Ecto neural progenitor cell (in vitro differentiated cells): ENCODE data around the gene AXIN2.

Source experiments
- DNase-seq: peaks from one replicate; pipeline ENCODE4 v3.0.0-alpha.2; 2018; ENCODE audit warnings: low spot score

The AXIN2 gene

GRCh38 chr17:65553646-65554552 is 7.5 kb downstream of the AXIN2 start:
- DNase-seq, result no peak

DNA sequence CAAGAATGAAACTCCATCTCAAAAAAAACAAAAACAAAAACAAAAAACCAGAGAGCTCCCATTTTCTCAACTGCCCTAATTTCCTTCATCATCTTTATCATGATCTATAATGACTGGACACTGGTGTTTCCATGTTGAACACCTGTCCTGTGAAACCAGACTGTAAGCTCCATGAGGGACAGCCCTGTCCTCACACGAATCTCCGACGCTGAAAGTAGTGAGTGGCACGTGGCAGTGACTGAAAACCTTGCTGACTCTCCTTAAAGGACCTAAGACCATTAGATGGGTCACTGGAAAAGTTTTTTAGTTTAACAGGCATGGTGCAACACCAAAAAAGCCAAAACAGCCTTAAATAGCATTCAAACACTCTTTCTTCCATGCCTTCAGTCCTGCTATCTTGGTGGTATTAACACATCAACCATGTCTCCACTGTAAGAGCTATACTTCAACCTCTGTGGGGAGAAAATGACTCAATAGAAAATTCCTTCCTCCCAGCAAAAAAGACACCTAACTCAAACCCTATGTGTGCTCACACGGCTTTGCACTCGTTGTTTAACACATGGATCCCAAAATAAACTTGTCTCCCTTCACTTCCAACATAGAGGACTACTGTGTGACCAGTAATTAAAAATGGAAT is 8.3 kb downstream of the AXIN2 start:
- DNase-seq, result no peak

DNA sequence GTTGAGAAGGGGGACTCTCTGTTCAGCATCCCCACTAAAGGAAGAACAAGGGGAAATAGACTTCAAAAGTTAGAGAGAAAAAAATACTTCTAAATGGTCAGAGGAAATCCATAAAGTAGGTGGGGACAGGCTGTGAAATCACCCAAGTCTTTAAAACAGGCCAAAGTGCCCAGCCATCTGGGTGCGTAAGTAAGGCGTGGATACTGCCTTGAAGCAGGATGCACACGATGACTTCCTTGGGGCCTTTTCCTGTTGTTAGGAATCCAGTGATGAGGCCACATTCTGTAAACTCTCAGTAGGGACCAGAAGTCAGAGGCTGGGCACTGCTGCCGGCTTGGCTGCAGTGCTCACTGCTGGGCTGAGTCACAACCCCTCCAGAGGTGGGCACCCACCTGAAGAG is 9.2 kb downstream of the AXIN2 start:
- no peak for DNase-seq

DNA sequence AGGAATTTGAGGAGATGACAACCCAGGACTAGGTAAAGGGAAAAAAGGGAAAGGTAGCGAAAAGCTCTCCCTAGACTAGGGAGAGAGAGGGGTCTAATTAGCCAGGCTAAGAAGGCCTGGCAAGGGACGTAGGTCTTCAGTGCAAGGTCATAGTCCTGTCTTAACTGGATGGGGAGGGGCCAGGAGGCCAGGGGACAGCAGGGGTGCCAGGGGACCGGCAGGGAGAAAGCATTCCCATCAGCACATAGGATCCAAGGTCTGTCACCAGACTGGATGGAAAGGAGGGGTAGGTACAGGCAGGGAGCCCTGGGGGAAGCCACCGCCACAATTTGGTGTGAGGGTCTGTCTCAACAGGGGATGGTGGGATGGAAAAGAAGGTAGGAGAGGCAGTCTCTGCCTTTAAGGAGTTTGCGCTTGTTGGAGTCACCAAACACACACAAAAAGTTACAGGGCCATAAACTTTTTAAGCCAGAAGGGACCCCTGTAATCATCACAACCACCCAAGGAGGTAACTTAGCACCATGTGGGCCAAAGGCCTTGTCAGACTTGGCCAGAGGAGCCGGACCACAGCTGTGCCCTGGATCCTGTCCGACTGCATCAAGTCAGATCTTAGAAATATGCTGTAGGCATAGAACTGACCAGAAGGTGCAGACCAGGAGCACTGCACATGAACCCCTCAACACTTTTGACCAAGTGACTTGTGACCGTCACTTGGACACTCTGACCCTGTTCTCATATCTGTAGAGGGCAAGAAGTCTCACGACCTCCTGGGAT is 10.0 kb downstream of the AXIN2 start:
- no peak for DNase-seq

DNA sequence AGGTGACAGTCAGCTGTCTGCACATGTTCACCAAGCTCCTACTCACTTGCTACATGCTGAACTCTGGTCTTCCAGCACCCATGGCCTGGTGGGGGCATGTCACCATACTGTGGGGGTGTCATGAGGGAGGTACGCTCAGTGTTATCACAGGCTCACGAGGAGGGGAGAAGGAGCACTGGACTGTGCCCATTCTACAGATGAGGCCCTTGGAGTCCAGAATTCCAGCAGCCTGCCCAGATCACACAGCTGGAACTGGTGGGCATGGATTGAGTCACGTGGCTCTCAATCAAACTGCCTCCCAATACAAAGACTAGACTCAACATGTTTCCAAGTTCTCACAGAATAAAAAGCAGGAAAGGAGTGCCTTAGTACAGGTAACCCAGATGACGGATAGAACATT is 10.7 kb downstream of the AXIN2 start:
- no peak for DNase-seq

- DNase-seq, result peak; percentile 82
These were observed 11.3 kb downstream of the AXIN2 start for GRCh38 chr17:65550075-65550662.

DNA sequence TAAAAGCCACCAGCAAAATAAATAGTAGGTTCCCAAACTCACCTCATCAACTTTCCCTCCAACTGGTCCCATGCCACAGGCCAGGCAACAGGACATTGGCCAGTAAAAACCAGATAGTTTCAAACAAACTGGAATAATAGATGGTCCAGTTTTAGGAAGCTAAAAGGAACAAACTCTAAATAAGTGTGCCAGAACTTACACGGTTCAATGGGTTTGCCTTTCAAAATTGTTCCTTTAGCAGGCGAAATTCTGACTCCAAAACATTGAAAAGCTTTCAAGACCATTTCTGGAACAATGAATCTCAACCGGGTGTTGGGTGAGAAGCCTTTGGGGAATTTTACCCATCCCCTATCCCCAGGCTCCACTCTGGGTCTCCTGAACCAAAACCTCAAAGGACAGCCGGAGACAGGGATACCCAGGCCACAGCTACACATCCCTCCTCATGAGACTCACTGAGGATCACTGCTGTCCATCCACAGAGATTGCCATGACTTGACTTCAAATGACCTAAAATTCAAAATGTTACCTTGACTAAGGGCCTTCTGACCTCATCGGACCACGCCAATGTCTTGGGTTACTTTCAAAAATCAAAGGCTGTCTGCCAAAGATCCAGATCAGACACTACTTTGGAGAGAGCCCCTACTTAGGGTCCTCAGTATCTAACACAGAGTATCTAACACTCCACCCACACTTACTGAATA is 13.0 kb downstream of the AXIN2 start:
- no peak for DNase-seq

GRCh38 chr17:65547253-65547670 is 14.2 kb downstream of the AXIN2 start:
- no peak for DNase-seq

DNA sequence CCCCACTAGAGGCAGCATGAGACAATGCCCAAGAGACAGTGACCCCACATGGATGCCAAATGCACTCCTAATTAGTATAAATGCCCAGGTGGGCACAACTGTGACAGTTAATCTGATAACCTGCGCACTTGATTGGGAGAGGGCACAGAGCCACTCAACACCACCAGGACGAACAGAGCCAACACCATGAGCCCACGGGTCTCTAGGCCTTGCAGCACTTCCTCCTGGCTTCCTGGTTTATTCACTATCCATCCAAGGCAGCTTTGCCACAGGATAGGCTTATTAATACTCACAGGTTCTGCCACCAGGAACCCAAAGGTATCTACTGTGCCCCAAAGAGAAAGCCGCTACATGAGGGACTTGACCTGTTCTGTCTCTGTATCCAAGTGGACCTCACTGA is 14.9 kb downstream of the AXIN2 start:
- DNase-seq, result no peak

GRCh38 chr17:65545705-65546523 is 15.5 kb downstream of the AXIN2 start:
- DNase-seq, result peak; percentile 91

DNA sequence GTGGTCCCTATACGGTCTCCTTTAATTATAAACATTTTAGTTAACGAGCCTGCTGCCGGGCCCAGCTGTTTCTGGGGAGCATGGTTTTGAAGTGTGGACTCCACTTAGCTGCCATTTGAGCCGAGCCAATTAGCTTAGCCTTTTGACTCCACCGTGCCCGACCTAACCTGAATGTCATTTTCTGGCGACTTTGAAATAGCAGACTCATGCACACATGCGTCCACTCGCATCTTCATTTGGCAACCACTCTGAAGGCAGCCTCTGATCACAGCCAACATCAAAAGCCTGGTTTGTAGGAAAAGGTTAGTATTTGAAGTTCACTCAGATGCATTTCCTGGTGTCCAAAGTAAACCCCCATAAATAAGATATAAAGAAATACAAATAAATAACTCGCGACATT is 16.8 kb downstream of the AXIN2 start:
- no peak for DNase-seq

GRCh38 chr17:65542610-65543009 is 18.8 kb downstream of the AXIN2 start:
- DNase-seq, result no peak

DNA sequence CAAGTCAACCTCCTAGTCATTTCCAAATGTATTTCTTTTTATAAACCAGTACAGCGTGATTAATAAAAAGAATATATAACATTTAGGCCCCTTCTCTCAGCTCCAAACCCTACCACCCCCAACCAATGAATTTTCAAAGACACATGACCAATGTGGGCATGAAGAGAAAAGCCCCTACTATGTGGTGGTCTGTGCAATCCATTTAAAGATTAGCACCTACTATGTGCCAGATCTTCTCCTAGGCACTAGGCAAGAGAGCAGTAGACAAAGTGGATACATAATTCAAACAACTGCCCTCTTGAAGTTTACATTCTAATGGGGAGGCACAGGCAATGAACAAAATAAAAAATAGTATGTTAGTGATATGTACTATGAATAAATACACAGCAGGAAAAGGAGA is 19.4 kb downstream of the AXIN2 start:
- no peak for DNase-seq

DNA sequence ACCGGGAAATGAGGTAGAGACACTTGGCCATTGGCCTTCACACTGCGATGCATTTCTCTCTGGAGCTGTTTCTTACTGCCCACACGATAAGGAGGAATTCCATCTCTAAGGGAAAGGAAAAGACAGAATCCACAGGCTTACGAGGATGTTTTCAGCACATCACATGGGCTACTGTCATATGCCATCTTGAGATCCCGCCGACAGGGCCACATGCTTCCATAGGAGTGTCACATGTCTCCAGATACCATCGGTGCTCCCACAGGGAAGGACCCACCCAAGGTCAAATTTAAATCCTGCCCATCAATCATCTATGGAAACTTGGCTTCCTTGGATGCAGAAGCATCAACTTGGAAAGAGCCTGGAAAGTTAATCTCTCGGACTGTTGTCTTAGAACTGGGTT is 20.0 kb downstream of the AXIN2 start:
- no peak for DNase-seq

DNA sequence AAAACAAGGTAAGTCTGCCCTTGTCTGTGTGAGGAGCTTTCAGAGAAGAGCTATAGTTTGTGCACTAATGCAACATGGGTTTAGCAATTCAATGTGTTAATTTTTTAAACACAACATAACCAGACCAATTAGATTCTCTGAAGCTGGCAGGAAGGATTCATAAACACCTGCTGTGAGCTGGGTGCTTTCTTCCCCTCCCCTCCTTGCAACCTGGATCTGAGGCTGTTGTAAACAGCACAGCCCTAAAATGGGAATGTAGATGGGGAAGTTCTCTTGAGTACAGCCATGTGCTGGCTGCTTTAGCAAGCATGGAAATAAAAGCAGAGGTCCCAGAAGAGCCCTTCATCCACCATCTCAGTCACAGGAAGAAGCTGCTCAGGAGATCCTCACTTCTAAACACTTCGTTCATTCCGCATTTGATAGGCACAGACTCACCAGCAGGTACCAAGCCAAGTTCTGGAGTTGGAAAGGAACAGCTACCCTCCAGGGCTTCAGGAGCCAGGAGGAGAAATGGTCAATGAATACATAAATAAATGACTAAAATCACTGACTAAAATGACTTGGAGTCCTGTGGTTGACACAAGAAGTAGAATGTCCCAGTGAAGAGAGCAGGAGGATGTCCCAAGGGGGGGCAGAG is 21.7 kb downstream of the AXIN2 start:
- DNase-seq, result no peak

DNA sequence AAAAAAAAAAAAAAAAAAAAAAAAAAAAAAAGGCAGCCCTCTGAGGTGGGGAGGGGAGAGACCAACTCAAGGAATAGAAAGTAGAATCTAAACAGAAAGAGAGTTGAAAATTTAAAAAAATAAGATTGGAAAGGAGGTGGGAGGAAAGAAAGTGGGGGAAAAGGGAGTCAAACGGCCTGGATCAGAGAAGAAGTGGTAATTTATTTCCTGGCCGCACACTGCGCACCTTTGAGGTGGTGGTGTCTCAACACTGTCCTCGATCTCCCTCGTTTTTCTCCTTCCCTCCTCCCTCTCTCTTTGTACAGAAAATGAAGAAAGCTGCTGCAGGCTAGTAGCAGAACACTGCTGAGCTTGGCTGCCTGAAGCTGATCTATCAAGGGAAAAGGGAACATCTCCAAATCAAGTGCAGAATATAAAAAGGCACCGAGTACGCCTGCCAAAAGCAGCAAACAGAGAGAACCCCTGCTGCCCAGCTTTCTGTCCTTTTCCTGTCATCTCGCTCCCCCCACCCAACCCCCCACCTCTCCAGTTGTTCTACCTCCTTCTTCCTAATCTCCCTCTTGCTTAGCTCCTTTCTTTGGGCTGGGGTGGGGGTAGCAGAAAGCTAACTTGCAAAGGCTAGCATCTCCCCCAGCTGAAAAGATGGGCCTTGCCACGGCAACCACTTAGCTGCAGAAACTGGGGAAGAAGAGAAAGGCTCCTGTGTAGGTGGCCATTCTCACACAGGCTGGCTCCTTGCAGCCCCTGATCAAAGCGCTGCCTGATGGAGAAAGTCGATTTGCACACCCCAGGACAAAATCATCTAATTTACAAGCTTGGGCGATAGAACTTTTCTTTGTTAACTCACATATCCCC is 22.5 kb downstream of the AXIN2 start:
- DNase-seq, result no peak

DNA sequence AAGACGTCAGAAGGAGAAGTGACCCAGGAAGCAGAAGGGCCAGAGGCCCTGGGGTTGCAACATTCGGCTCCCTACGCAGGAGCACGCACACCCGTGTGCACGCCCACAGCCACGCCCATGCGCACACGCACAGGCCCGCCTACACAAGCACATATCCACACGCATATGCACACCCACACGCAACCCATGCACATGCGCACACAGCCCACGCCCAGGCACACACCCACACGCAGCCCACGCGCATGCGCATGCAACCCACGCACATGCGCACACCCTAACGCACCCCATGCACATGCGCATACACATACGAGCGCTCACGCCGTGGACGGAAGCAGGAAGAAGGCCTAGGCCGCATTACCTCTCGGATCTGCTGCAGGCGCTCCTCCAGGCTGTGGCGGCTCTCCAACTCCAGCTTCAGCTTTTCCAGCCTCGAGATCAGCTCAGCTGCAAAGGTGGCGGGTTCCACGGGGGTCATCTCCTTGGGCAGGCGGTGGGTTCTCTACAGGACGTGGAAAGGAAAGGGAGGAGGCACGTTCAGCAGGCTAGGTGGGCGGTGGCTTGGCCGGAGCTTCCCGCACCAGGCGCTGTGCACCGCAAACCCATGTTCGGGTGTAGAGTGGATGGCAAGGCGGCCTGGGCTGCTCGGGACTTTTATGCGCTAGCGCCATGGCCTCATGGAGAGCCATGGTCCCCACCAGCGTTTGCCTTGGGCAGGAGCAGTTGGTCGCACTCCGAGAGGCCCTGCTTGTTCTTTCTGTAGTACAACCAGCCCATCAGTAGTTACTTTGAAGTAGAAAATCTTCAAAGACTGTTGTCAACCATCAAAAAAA is 23.4 kb downstream of the AXIN2 start:
- no peak for DNase-seq

DNA sequence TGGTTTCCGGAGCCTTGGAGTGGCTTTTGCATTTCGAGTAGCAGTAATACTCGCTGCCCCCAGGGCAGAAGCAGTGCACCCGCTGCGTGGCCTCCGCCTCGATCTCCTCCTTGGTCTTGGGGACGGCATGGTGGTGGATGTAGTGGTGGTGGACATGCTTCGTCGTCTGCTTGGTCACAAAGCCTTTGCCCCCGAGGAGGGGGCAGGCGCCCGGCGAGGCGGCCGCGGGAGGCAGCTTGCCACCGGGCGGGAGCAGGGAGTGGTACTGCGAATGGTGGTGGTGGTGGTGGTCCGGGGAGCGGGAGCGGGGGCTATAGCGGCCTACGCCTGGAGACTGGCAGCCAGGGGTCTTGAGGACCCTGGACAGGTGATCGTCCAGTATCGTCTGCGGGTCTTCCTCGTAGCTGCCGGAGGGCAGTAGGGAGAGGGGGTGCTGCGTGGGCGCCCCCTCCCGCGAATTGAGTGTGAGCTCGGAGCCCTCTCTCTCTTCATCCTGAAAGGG is 24.1 kb downstream of the AXIN2 start:
- DNase-seq, result no peak
